Activated CD4-positive, alpha-beta T cell treated with anti-CD3 and anti-CD28 coated beads for 36 hours (primary cell): ENCODE results near the gene RIN3. TPM values are rescaled to one million over a fixed set of nuclear protein-coding genes. Genes with fewer than 3 reads are reported as not detected.
"Not testable (repeated sequence)": the region's sequence is repeated elsewhere in the genome, so short reads cannot be mapped to it uniquely, and the experiment has no call there.

ENCODE experiments used
- ATAC-seq: fragments of 200-7000 bp; cut with Tn5 transposase; one replicate; pipeline ENCODE4 v1.10.0; 2021; ENCODE audit warnings: mild to moderate bottlenecking, moderate library complexity
- CTCF ChIA-PET: fragments of 350-600 bp; sonication (Branson Sonifier 250); formaldehyde crosslinking; loops from one replicate; lab custom pipeline; 2021; ENCODE audit warnings: antibody characterized with exemption; lab: Charles Lee
- POLR2A ChIA-PET: fragments of 350-600 bp; sonication (Branson Sonifier 250); formaldehyde crosslinking; loops from one replicate; lab custom pipeline; 2021; ENCODE audit warnings: antibody characterized with exemption, inconsistent platforms; lab: Charles Lee
- DNase-seq: peaks from one replicate; pipeline ENCODE4 v3.0.0-alpha.2; 2020
- H3K27ac Mint-ChIP-seq: one replicate; pipeline ENCODE4 v1.8.0; 2021; ENCODE audit warnings: mixed read lengths
- H3K27me3 Mint-ChIP-seq: one replicate; pipeline ENCODE4 v1.8.0; 2021; ENCODE audit warnings: mixed read lengths
- H3K36me3 Mint-ChIP-seq: one replicate; pipeline ENCODE4 v1.8.0; 2021; ENCODE audit warnings: low read depth, mixed read lengths
- H3K4me1 Mint-ChIP-seq: one replicate; pipeline ENCODE4 v1.8.0; 2021; ENCODE audit warnings: mixed read lengths
- H3K4me3 Mint-ChIP-seq: one replicate; pipeline ENCODE4 v1.8.0; 2021; ENCODE audit warnings: mild to moderate bottlenecking, moderate library complexity, mixed read lengths
- H3K9me3 Mint-ChIP-seq: one replicate; pipeline ENCODE4 v1.8.0; 2021; ENCODE audit warnings: low read depth, mixed read lengths
- intact Hi-C, 2 experiments: fragments of 100-400 bp; cut with DNase I in 1 of 2; cut with micrococcal nuclease in 1 of 2; formaldehyde crosslinking; loops; one replicate each; pipeline versions ENCODE4 v1.14.2 to v1.15.1; 2022 to 2024; cut with DNase I, micrococcal nuclease
- total RNA-seq, 2 experiments: library from RNA; stranded (reverse); gene quantifications; one replicate each; pipeline ENCODE4 v1.2.3, GENCODE V29; 2021

Gene RIN3
- total RNA-seq, 2 experiments from 2014 or later: 23.1 to 26.4 TPM

GRCh38 chr14:92637228-92637627 is 123.6 kb downstream of the RIN3 start:
- Mint-ChIP-seq H3K27me3 (no peaks in the 10 kb centered on the region), H3K4me1 (peaks cover 9% of the 10 kb centered on the region)

GRCh38 chr14:92637864-92638263 is 124.3 kb downstream of the RIN3 start:
- ATAC-seq: no peak
- Mint-ChIP-seq H3K27me3 (no peaks in the 10 kb centered on the region), H3K4me1 (peaks cover 5% of the 10 kb centered on the region), H3K36me3 (no peaks in the 10 kb centered on the region), H3K27ac (no peak overlapping the region), H3K9me3 (no peaks in the 10 kb centered on the region), H3K4me3 (no peak overlapping the region)
- ChIA-PET CTCF (interaction anchor here (0.9 kb wide), 1 partner anchor 498 kb away, joined by 3 read pairs; no protein-coding TSS in a partner anchor), POLR2A (no interaction called here)
- intact Hi-C loops: no loop called here
- no peak for DNase-seq

More at GRCh38 chr14:92637228-92637627, 123.6 kb downstream of the RIN3 start:
- ChIA-PET CTCF (interaction anchor here (0.9 kb wide), 1 partner anchor 497 kb away, joined by 3 read pairs; no protein-coding TSS in a partner anchor), POLR2A (no interaction called here)
- ATAC-seq (no peak), DNase-seq (no peak)
- no peak overlapping the region for H3K4me3 Mint-ChIP-seq
- H3K9me3 Mint-ChIP-seq: no peaks in the 10 kb centered on the region
- H3K27ac Mint-ChIP-seq: no peak overlapping the region
- no peaks in the 10 kb centered on the region for H3K36me3 Mint-ChIP-seq
- intact Hi-C loops: no loop called here

DNA sequence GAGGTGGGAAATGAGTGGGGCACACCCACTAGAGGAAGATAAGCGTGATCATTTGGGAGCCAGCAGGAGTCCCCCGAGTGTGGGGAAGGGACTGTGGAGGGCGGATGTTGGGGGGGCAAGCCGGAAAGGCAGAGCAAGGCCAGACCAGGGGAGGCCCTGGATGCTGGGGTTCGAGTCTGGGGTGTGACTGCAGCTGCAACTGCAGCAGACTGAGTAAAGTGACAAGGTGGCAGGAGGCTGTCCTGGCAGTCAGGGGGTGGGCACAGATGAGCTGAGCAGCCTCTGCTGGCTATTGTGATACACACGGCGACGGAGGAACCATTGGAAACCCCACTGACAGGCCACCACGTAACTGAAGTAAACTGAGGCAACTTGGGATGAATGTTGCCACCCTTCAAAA is 124.7 kb downstream of the RIN3 start:
- ATAC-seq (no peak), DNase-seq (no peak)
- ChIA-PET CTCF (interaction anchor here (0.6 kb wide), 1 partner anchor 696 kb away, joined by 3 read pairs; no protein-coding TSS in a partner anchor), POLR2A (no interaction called here)
- no peaks in the 10 kb centered on the region for H3K36me3 Mint-ChIP-seq
- peaks cover 2% of the 10 kb centered on the region for H3K4me1 Mint-ChIP-seq
- H3K4me3 Mint-ChIP-seq: no peak overlapping the region
- no peaks in the 10 kb centered on the region for H3K9me3 Mint-ChIP-seq
- intact Hi-C loops: no loop called here
- no peak overlapping the region for H3K27ac Mint-ChIP-seq
- no peaks in the 10 kb centered on the region for H3K27me3 Mint-ChIP-seq

- no peak overlapping the region for H3K4me3 Mint-ChIP-seq
- POLR2A ChIA-PET: no interaction called here
- H3K27ac Mint-ChIP-seq: no peak overlapping the region
- CTCF ChIA-PET: interaction anchor here (0.6 kb wide), 1 partner anchor 697 kb away, joined by 3 read pairs; no protein-coding TSS in a partner anchor
- no peaks in the 10 kb centered on the region for H3K36me3 Mint-ChIP-seq
- intact Hi-C loops: no loop called here
- no peaks in the 10 kb centered on the region for H3K4me1 Mint-ChIP-seq
- no peak for DNase-seq
- no peak for ATAC-seq
- H3K9me3 Mint-ChIP-seq: no peaks in the 10 kb centered on the region
- no peaks in the 10 kb centered on the region for H3K27me3 Mint-ChIP-seq
Measured at GRCh38 chr14:92638904-92639303, 125.3 kb downstream of the RIN3 start.

- H3K27ac Mint-ChIP-seq, H3K36me3 Mint-ChIP-seq, POLR2A ChIA-PET, H3K27me3 Mint-ChIP-seq, CTCF ChIA-PET, ATAC-seq, H3K4me3 Mint-ChIP-seq, H3K4me1 Mint-ChIP-seq, H3K9me3 Mint-ChIP-seq, intact Hi-C loops, DNase-seq: not testable (repeated sequence)
Measured at GRCh38 chr14:92639472-92640117, 126.0 kb downstream of the RIN3 start.

- ChIA-PET CTCF (interaction anchor here (0.6 kb wide), 1 partner anchor 268 kb away, joined by 3 read pairs; no protein-coding TSS in a partner anchor), POLR2A (no interaction called here)
- peaks cover 12% of the 10 kb centered on the region for H3K4me1 Mint-ChIP-seq
- no peak overlapping the region for H3K4me3 Mint-ChIP-seq
- intact Hi-C loops: no loop called here
- ATAC-seq (no peak), DNase-seq (no peak)
- H3K36me3 Mint-ChIP-seq: peaks cover 19% of the 10 kb centered on the region
- no peaks in the 10 kb centered on the region for H3K27me3 Mint-ChIP-seq
- H3K9me3 Mint-ChIP-seq: peaks cover 4% of the 10 kb centered on the region
- H3K27ac Mint-ChIP-seq: no peak overlapping the region
Measured at GRCh38 chr14:92641306-92641705, 127.7 kb downstream of the RIN3 start.

GRCh38 chr14:92644171-92644969 is 130.8 kb downstream of the RIN3 start:
- ATAC-seq (no peak), DNase-seq (no peak)
- Mint-ChIP-seq H3K9me3 (peaks cover 4% of the 10 kb centered on the region), H3K27ac (no peak overlapping the region), H3K4me3 (no peak overlapping the region), H3K27me3 (no peaks in the 10 kb centered on the region), H3K4me1 (peaks cover 43% of the 10 kb centered on the region), H3K36me3 (peaks cover 19% of the 10 kb centered on the region)
- intact Hi-C loops: no loop called here
- ChIA-PET CTCF (interaction anchor here (0.8 kb wide), 1 partner anchor 12 kb away, joined by 4 read pairs; no protein-coding TSS in a partner anchor), POLR2A (no interaction called here)

- Mint-ChIP-seq H3K4me1 (peaks cover 50% of the 10 kb centered on the region), H3K9me3 (peaks cover 4% of the 10 kb centered on the region), H3K4me3 (no peak overlapping the region), H3K36me3 (peaks cover 19% of the 10 kb centered on the region), H3K27ac (no peak overlapping the region), H3K27me3 (no peaks in the 10 kb centered on the region)
- no peak for ATAC-seq
- DNase-seq: no peak
- intact Hi-C loops: no loop called here
- ChIA-PET CTCF (no interaction called here), POLR2A (no interaction called here)
Measured at GRCh38 chr14:92644970-92645515, 131.5 kb downstream of the RIN3 start.

- no peak for ATAC-seq
- no peaks in the 10 kb centered on the region for H3K27me3 Mint-ChIP-seq
- ChIA-PET CTCF (interaction anchor here (0.6 kb wide), 1 partner anchor 123 kb away, joined by 4 read pairs; no protein-coding TSS in a partner anchor), POLR2A (interaction anchor here (0.8 kb wide), 1 partner anchor 559 kb away, joined by 15 read pairs; no protein-coding TSS in a partner anchor)
- intact Hi-C loops: no loop called here
- H3K27ac Mint-ChIP-seq: peak overlapping the region; percentile 14
- peaks cover 4% of the 10 kb centered on the region for H3K9me3 Mint-ChIP-seq
- no peak overlapping the region for H3K4me3 Mint-ChIP-seq
- H3K4me1 Mint-ChIP-seq: peaks cover 59% of the 10 kb centered on the region
- no peak for DNase-seq
- H3K36me3 Mint-ChIP-seq: peaks cover 19% of the 10 kb centered on the region
Measured at GRCh38 chr14:92645841-92646478, 132.4 kb downstream of the RIN3 start.

DNA sequence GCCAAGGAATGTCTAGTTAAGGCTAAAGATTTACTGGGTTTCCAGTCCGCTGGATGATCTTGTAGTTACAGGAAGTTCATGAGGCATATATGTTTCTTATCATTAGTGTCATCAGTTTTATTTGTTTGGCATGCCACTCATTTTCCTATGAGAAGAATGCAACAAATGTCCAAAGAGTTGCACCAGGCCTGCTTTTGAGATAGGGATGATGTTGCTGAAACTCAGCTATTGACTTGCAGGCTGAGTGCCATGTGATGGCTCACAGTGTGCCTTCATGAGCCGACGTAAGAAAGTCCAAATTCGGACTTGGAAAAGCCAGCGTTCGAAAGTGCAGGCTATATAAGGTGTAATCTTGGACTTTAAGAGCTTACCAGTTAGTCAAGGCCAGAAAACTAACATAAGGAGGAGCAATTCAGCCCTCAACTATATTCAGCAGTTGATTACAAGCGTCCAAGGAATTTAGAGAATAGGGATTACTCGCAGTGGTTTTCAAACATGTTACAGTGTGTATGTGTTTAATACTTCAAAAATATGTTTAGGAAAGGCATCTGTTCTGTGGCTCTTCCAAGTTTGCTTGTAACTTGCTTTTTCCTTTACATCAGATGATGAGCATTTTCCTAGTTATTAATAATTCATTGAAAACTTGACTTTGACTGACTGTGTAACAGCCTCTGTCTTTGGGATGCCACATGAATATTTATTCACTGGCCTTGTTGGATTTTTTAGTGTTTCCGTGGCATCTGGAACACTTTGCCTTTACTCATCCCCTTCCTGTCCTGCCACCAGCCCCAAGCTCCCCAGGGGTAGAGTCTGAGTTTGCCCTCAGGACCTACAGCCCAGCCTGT is 133.6 kb downstream of the RIN3 start:
- Mint-ChIP-seq H3K36me3 (peaks cover 21% of the 10 kb centered on the region), H3K4me3 (peak overlapping the region; percentile 24), H3K27me3 (no peaks in the 10 kb centered on the region), H3K27ac (peak overlapping the region; percentile 78), H3K9me3 (peaks cover 4% of the 10 kb centered on the region), H3K4me1 (peaks cover 61% of the 10 kb centered on the region)
- intact Hi-C loops: no loop called here
- ChIA-PET POLR2A (no interaction called here), CTCF (interaction anchor here (1.0 kb wide), 2 partner anchors 10 to 32 kb away, joined by 3 read pairs; no protein-coding TSS in a partner anchor)
- DNase-seq (no peak), ATAC-seq (no peak)
